Left hindlimb (tissue), 1 donor: Measurements from ENCODE around the gene CCDC28B.

Experiments used
- DNase-seq: peaks from one replicate; pipeline ENCODE4 v3.0.0-alpha.2; 2018

Gene CCDC28B

GRCh38 chr1:32195531-32195930, 4.9 kb upstream of the CCDC28B start:
- DNase-seq, result no peak

- DNase-seq, result no peak
Measured at GRCh38 chr1:32195972-32196823, 4.2 kb upstream of the CCDC28B start.

- DNase-seq, result no peak
Measured at GRCh38 chr1:32197074-32197473, 3.3 kb upstream of the CCDC28B start.

- no peak for DNase-seq
Measured at GRCh38 chr1:32197837-32198236, 2.6 kb upstream of the CCDC28B start.

GRCh38 chr1:32198237-32199042, 2.0 kb upstream of the CCDC28B start:
- DNase-seq, result no peak

GRCh38 chr1:32199043-32199716, 1.2 kb upstream of the CCDC28B start:
- DNase-seq, result no peak

- peak; percentile 53 for DNase-seq
Measured at GRCh38 chr1:32199717-32200072, 700 bp upstream of the CCDC28B start.

- peak; percentile 78 for DNase-seq
Measured at GRCh38 chr1:32201011-32201855, 838 bp downstream of the CCDC28B start.

- no peak for DNase-seq
Measured at GRCh38 chr1:32204943-32205361, 4.6 kb downstream of the CCDC28B start.

- DNase-seq, result peak; percentile 90
Measured at GRCh38 chr1:32205401-32206370, 5.3 kb downstream of the CCDC28B start, which contains the start of gene IQCC. IQCC (plus strand) TSS chr1:32205671; CDS start chr1:32205682, 11 bp downstream.

GRCh38 chr1:32208469-32208868, 8.1 kb downstream of the CCDC28B start:
- no peak for DNase-seq

GRCh38 chr1:32208891-32209328, 8.5 kb downstream of the CCDC28B start, which contains the start of gene DCDC2B:
DCDC2B (plus strand) TSS chr1:32209089; CDS start chr1:32209094, 5 bp downstream.
- peak; percentile 54 for DNase-seq

GRCh38 chr1:32215629-32216480, 15.5 kb downstream of the CCDC28B start:
- no peak for DNase-seq

- DNase-seq, result no peak
Measured at GRCh38 chr1:32216566-32216965, 16.2 kb downstream of the CCDC28B start.

GRCh38 chr1:32219022-32219421, 18.6 kb downstream of the CCDC28B start:
- DNase-seq, result no peak

GRCh38 chr1:32220746-32221580, 20.6 kb downstream of the CCDC28B start:
- no peak for DNase-seq

- DNase-seq, result no peak
Measured at GRCh38 chr1:32221581-32221979, 21.2 kb downstream of the CCDC28B start.

GRCh38 chr1:32221980-32222755, 21.8 kb downstream of the CCDC28B start, which contains the start of the genes EIF3I and TMEM234:
EIF3I (plus strand) TSS chr1:32222407; CDS start chr1:32222442, 35 bp downstream.
TMEM234 (minus strand) TSS chr1:32222353; CDS start chr1:32222322, 31 bp downstream.
- DNase-seq, result peak; percentile 95
